WERI-Rb-1 (cell line): Measurements from ENCODE around the gene CNTNAP2.

Source experiments
- DNase-seq: peaks from one replicate; pipeline ENCODE4 v3.0.0-alpha.2; 2020
- H3K27ac ChIP-seq: fragments of 250-450 bp; sonication (Bioruptor Pico); 2 replicates; pipeline ENCODE4 v1.5.1; 2020; ENCODE audit warnings: mild to moderate bottlenecking, moderate library complexity
- H3K27me3 ChIP-seq: fragments of 250-450 bp; sonication (Bioruptor Pico); 2 replicates; pipeline ENCODE4 v1.5.1; 2021; ENCODE audit warnings: mild to moderate bottlenecking, low read depth, moderate library complexity; ENCODE audit not compliant: insufficient read depth, severe bottlenecking
- H3K36me3 ChIP-seq: fragments of 250-450 bp; sonication (Bioruptor Pico); 2 replicates; pipeline ENCODE4 v1.5.1; 2020; ENCODE audit warnings: mild to moderate bottlenecking, moderate library complexity
- H3K4me3 ChIP-seq: 2 replicates; pipeline ENCODE4 v1.5.1; 2011; ENCODE audit warnings: low read depth, mild to moderate bottlenecking, control low read depth, low read length
- H3K9me3 ChIP-seq: fragments of 250-450 bp; sonication (Bioruptor Pico); 2 replicates; pipeline ENCODE4 v1.5.1; 2021; ENCODE audit warnings: mild to moderate bottlenecking, moderate library complexity; ENCODE audit not compliant: severe bottlenecking
- TF ChIP-seq, protein P1 (sequence below): IDR thresholded peaks from 2 replicates; pipeline ENCODE4 v1.5.1; 2011; ENCODE audit warnings: low read depth, mild to moderate bottlenecking, control low read depth, inconsistent platforms, low read length

Gene CNTNAP2

DNA sequence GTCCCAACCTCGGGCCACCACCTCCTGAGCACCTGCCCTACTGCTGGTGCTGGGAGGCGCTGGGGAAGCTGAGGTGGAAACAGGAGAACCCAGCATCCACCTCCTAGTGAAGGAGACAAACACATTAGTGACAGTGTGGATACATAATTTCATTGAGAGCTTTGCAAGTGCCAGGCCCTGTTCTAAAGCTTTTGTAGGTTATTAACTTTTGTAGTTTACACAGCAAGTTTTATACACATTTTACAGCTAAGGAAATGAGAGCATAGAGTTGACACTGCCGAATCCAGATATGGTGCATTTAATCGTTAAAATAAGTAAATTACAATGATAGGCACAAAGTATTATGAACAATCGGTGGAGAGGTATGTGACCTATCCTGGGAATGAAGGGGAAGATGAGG, 2007.9 kb downstream of the CNTNAP2 start:
- no peak overlapping the region for H3K27ac ChIP-seq
- no peaks in the 10 kb centered on the region for H3K9me3 ChIP-seq
- no peak for DNase-seq
- H3K4me3 ChIP-seq = no peak overlapping the region
- H3K36me3 ChIP-seq = no peaks in the 10 kb centered on the region
- TF ChIP-seq, protein P1, sequence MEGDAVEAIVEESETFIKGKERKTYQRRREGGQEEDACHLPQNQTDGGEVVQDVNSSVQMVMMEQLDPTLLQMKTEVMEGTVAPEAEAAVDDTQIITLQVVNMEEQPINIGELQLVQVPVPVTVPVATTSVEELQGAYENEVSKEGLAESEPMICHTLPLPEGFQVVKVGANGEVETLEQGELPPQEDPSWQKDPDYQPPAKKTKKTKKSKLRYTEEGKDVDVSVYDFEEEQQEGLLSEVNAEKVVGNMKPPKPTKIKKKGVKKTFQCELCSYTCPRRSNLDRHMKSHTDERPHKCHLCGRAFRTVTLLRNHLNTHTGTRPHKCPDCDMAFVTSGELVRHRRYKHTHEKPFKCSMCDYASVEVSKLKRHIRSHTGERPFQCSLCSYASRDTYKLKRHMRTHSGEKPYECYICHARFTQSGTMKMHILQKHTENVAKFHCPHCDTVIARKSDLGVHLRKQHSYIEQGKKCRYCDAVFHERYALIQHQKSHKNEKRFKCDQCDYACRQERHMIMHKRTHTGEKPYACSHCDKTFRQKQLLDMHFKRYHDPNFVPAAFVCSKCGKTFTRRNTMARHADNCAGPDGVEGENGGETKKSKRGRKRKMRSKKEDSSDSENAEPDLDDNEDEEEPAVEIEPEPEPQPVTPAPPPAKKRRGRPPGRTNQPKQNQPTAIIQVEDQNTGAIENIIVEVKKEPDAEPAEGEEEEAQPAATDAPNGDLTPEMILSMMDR = no peak
- H3K27me3 ChIP-seq = no peaks in the 10 kb centered on the region

DNA sequence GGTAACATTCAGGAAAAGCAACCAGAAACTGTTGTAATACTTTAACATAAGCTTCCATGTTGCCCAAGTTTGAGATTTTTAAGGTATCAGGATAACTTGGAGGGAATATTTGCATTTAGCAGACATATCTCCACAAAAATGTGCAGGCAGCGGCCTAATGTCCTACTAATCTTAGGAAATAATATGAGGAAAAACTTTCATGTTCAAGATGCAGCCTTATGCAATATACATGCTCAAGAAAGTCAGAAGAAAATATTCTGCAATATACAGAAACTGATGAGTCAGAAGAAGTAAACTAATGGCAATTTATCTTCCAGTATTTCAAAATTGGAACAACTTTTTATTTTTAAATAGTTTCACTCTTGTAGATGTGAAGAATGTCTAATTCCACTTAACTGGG, 2010.8 kb downstream of the CNTNAP2 start:
- no peak overlapping the region for H3K27ac ChIP-seq
- H3K9me3 ChIP-seq = no peaks in the 10 kb centered on the region
- DNase-seq = no peak
- TF ChIP-seq, protein P1 = no peak
- H3K4me3 ChIP-seq = no peak overlapping the region
- no peaks in the 10 kb centered on the region for H3K36me3 ChIP-seq
- H3K27me3 ChIP-seq = no peaks in the 10 kb centered on the region

GRCh38 chr7:148129023-148129422, 2012.4 kb downstream of the CNTNAP2 start:
- TF ChIP-seq, protein P1 = no peak
- H3K27me3 ChIP-seq = no peaks in the 10 kb centered on the region
- no peak overlapping the region for H3K27ac ChIP-seq
- no peaks in the 10 kb centered on the region for H3K36me3 ChIP-seq
- no peak overlapping the region for H3K4me3 ChIP-seq
- H3K9me3 ChIP-seq = no peaks in the 10 kb centered on the region
- DNase-seq = no peak

DNA sequence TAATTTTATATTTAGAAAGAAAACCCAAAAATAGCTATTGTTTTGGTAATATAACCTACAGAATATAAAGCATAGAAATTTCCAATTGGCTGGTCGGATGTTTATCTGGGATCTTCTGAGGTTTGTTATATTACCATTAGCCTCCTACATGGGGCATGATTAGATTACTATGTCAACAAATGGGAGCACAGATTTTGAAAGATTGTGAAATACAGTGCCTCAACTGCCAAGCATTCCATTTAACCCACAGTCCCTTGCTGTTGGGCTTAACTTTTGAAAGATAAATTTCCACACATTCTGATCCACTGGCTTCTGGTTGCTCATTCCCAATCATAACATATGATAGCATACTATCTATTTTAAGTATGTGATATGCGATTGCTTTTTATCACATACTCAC, 2018.5 kb downstream of the CNTNAP2 start:
- TF ChIP-seq, protein P1 = no peak
- Histone ChIP-seq H3K4me3 (no peak overlapping the region), H3K27me3 (no peaks in the 10 kb centered on the region), H3K36me3 (no peaks in the 10 kb centered on the region), H3K27ac (no peak overlapping the region), H3K9me3 (no peaks in the 10 kb centered on the region)
- no peak for DNase-seq

GRCh38 chr7:148135997-148136396, 2019.4 kb downstream of the CNTNAP2 start:
- TF ChIP-seq, protein P1 = no peak
- Histone ChIP-seq H3K27ac (no peak overlapping the region), H3K36me3 (no peaks in the 10 kb centered on the region), H3K4me3 (no peak overlapping the region), H3K9me3 (no peaks in the 10 kb centered on the region), H3K27me3 (no peaks in the 10 kb centered on the region)
- no peak for DNase-seq

- Histone ChIP-seq H3K4me3 (no peak overlapping the region), H3K27me3 (no peaks in the 10 kb centered on the region), H3K36me3 (no peaks in the 10 kb centered on the region), H3K9me3 (no peaks in the 10 kb centered on the region), H3K27ac (no peak overlapping the region)
- DNase-seq = peak; percentile 45
- TF ChIP-seq, protein P1 = peak; percentile 66
Measured at GRCh38 chr7:148142660-148143248, 2026.2 kb downstream of the CNTNAP2 start.
